H1 (cell line): Measurements from ENCODE around the gene TRIAP1. TPM values are rescaled to one million over a fixed set of nuclear protein-coding genes. Genes with fewer than 3 reads are reported as not detected.

Experiments
- CTCF ChIA-PET: fragments of 300-600 bp; sonication (Branson Sonifier 250); formaldehyde crosslinking; loops from one replicate; lab custom pipeline; 2021; ENCODE audit not compliant: partially characterized antibody; lab: Charles Lee
- POLR2A ChIA-PET: fragments of 300-600 bp; sonication (Branson Sonifier 250); formaldehyde crosslinking; loops from one replicate; lab custom pipeline; 2021; ENCODE audit warnings: inconsistent platforms; ENCODE audit not compliant: partially characterized antibody; lab: Charles Lee
- DNase-seq, 2 experiments: peaks; one replicate each; pipeline versions ENCODE4 v3.0.0 to v3.0.0-alpha.2; 2010 to 2022; ENCODE audit warnings: low spot score in 2 of 2, low read depth in 1 of 2, mixed read lengths in 1 of 2
- FAIRE-seq: peaks from 2 replicates; lab custom pipeline; 2011; peaks lifted over from hg19 to GRCh38; lab: Jason Lieb, UNC
- H2AFZ ChIP-seq: 2 replicates; pipeline ENCODE4 v1.8.1; 2012; ENCODE audit warnings: low read length, inconsistent platforms
- H2AK5ac ChIP-seq: 2 replicates; pipeline ENCODE4 v1.6.1; 2013; ENCODE audit warnings: low read depth, low read length
- H2BK120ac ChIP-seq: replicated peaks from 2 replicates; pipeline ENCODE3; 2013; ENCODE audit warnings: low read depth, low read length, inconsistent platforms
- H2BK12ac ChIP-seq: 2 replicates; pipeline ENCODE4 v1.6.1; 2013; ENCODE audit warnings: low read depth, low read length
- H2BK15ac ChIP-seq: 2 replicates; pipeline ENCODE4 v1.6.1; 2013; ENCODE audit warnings: low read length
- H2BK20ac ChIP-seq: 2 replicates; pipeline ENCODE4 v1.6.1; 2013; ENCODE audit warnings: low read length
- H2BK5ac ChIP-seq: 2 replicates; pipeline ENCODE4 v1.6.1; 2013; ENCODE audit warnings: low read depth, low read length
- H3K14ac ChIP-seq: 2 replicates; pipeline ENCODE4 v1.6.1; 2013; ENCODE audit warnings: inconsistent platforms; ENCODE audit not compliant: insufficient read length
- H3K18ac ChIP-seq: 2 replicates; pipeline ENCODE4 v1.6.1; 2013; ENCODE audit warnings: low read length; ENCODE audit errors: extremely low read depth
- H3K23ac ChIP-seq: 2 replicates; pipeline ENCODE4 v1.6.1; 2013; ENCODE audit warnings: inconsistent platforms; ENCODE audit not compliant: insufficient read length
- H3K23me2 ChIP-seq: 2 replicates; pipeline ENCODE4 v1.6.1; 2013; ENCODE audit warnings: low read depth, low read length
- H3K27ac ChIP-seq: 2 replicates; pipeline ENCODE4 v1.6.1; 2011; ENCODE audit warnings: low read depth, low read length, inconsistent platforms
- H3K27me3 ChIP-seq, 4 experiments: replicated peaks in 1 of 4; 1 replicate in 1 of 4; 2 replicates in 3 of 4; pipeline versions ENCODE4 v1.6.1 to v1.8.1; 2011 to 2013; ENCODE audit warnings: low read length in 3 of 4, mild to moderate bottlenecking in 3 of 4, inconsistent platforms in 2 of 4, mixed read lengths in 2 of 4, moderate library complexity in 1 of 4; ENCODE audit not compliant: control insufficient read depth in 3 of 4, insufficient read depth in 3 of 4; ENCODE audit errors: extremely low read depth in 1 of 4
- H3K36me3 ChIP-seq, 4 experiments: 2 replicates each; pipeline versions ENCODE4 v1.6.1 to v1.8.1; 2011 to 2013; ENCODE audit warnings: mild to moderate bottlenecking in 4 of 4, low read length in 3 of 4, moderate library complexity in 2 of 4, control low read depth in 1 of 4, inconsistent platforms in 1 of 4; ENCODE audit not compliant: insufficient read depth in 4 of 4, control insufficient read depth in 2 of 4
- H3K4ac ChIP-seq: replicated peaks from 2 replicates; pipeline ENCODE3; 2013; ENCODE audit warnings: low read length, low read depth, mixed read lengths, inconsistent platforms; ENCODE audit not compliant: insufficient read length
- H3K4me1 ChIP-seq, 4 experiments: replicated peaks in 1 of 4; 1 replicate in 1 of 4; 2 replicates in 3 of 4; pipeline versions ENCODE4 v1.6.1 to v1.8.1; 2011 to 2013; ENCODE audit warnings: low read length in 3 of 4, inconsistent platforms in 2 of 4, mixed read lengths in 1 of 4; ENCODE audit not compliant: insufficient read depth in 4 of 4, control insufficient read depth in 3 of 4
- H3K4me2 ChIP-seq, 2 experiments: 2 replicates each; pipeline versions ENCODE4 v1.6.1 to v1.8.1; 2011 to 2013; ENCODE audit warnings: low read depth in 2 of 2, low read length in 2 of 2, control low read depth in 1 of 2, inconsistent platforms in 1 of 2, mild to moderate bottlenecking in 1 of 2; ENCODE audit not compliant: insufficient read depth in 1 of 2
- H3K4me3 ChIP-seq, 4 experiments: fragments of 200-600, 300-600 bp in 1 of 4; sonication (generic), shearing (Covaris generic), sonication (Bioruptor Twin) in 1 of 4; 2 replicates each; pipeline versions ENCODE4 v1.5.1 to v1.8.1; 2011 to 2016; ENCODE audit warnings: low read length in 4 of 4, low read depth in 3 of 4, control low read depth in 2 of 4, inconsistent platforms in 2 of 4, mild to moderate bottlenecking in 2 of 4, mixed read lengths in 1 of 4, moderate library complexity in 1 of 4; ENCODE audit not compliant: insufficient read depth in 2 of 4; ENCODE audit errors: extremely low read depth in 1 of 4
- H3K56ac ChIP-seq: replicated peaks from 2 replicates; pipeline ENCODE3; 2013; ENCODE audit warnings: low read depth, mild to moderate bottlenecking, mixed read lengths, low read length, inconsistent platforms; ENCODE audit not compliant: insufficient read length
- H3K79me1 ChIP-seq: 2 replicates; pipeline ENCODE4 v1.6.1; 2013; ENCODE audit warnings: low read depth, low read length, control low read depth
- H3K79me2 ChIP-seq, 2 experiments: 2 replicates each; pipeline versions ENCODE4 v1.6.1 to v1.8.1; 2012 to 2013; ENCODE audit warnings: low read length in 2 of 2, mild to moderate bottlenecking in 2 of 2, inconsistent platforms in 1 of 2; ENCODE audit not compliant: insufficient read depth in 2 of 2, control insufficient read depth in 1 of 2
- H3K9ac ChIP-seq, 4 experiments: replicated peaks in 1 of 4; 1 replicate in 1 of 4; 2 replicates in 3 of 4; pipeline versions ENCODE4 v1.6.1 to v1.8.1; 2011 to 2013; ENCODE audit warnings: low read depth in 3 of 4, low read length in 3 of 4, control low read depth in 2 of 4, mild to moderate bottlenecking in 2 of 4, moderate library complexity in 2 of 4, inconsistent platforms in 1 of 4; ENCODE audit errors: extremely low read depth in 1 of 4
- H3K9me3 ChIP-seq, 2 experiments: 2 replicates each; pipeline versions ENCODE4 v1.6.1 to v1.8.1; 2012 to 2013; ENCODE audit warnings: mild to moderate bottlenecking in 2 of 2, moderate library complexity in 2 of 2, control low read depth in 1 of 2, inconsistent platforms in 1 of 2, low read depth in 1 of 2, low read length in 1 of 2, mixed read lengths in 1 of 2; ENCODE audit not compliant: insufficient read depth in 2 of 2
- H4K20me1 ChIP-seq, 2 experiments: replicated peaks in 1 of 2; 2 replicates each; pipeline versions ENCODE3 to v1.8.1; 2011 to 2013; ENCODE audit warnings: inconsistent platforms in 2 of 2, low read length in 2 of 2, mild to moderate bottlenecking in 1 of 2; ENCODE audit not compliant: insufficient read depth in 2 of 2, control insufficient read depth in 1 of 2
- H4K5ac ChIP-seq: 2 replicates; pipeline ENCODE4 v1.6.1; 2013; ENCODE audit warnings: low read length, low read depth, mixed read lengths, inconsistent platforms; ENCODE audit not compliant: insufficient read length
- H4K8ac ChIP-seq: 2 replicates; pipeline ENCODE4 v1.8.0; 2013; ENCODE audit warnings: mild to moderate bottlenecking, moderate library complexity, low read length, inconsistent platforms; ENCODE audit not compliant: insufficient read depth; ENCODE audit errors: extremely low read depth
- H4K91ac ChIP-seq: replicated peaks from 2 replicates; pipeline ENCODE3; 2013; ENCODE audit warnings: low read length, mixed read lengths, inconsistent platforms; ENCODE audit not compliant: insufficient read length
- ATF2 ChIP-seq: IDR thresholded peaks from 2 replicates; pipeline ENCODE4 v1.6.1; 2012; ENCODE audit warnings: low read length, inconsistent platforms
- BACH1 ChIP-seq: IDR thresholded peaks from 2 replicates; pipeline ENCODE4 v1.6.1; 2012; ENCODE audit warnings: low read length, improper control_type of control experiment
- KDM1A ChIP-seq: fragments of 200-600, 300-600 bp; sonication (generic); IDR thresholded peaks from 2 replicates; pipeline ENCODE4 v1.7.1; 2016; ENCODE audit warnings: mild to moderate bottlenecking, low read length, borderline replicate concordance
- KDM5A ChIP-seq: fragments of 200-600 bp; IDR thresholded peaks from 2 replicates; pipeline ENCODE4 v1.7.1; 2012; ENCODE audit warnings: mild to moderate bottlenecking, low read length, inconsistent platforms, mixed read lengths
- MAX ChIP-seq: IDR thresholded peaks from 2 replicates; pipeline ENCODE4 v1.6.1; 2012; ENCODE audit warnings: inconsistent platforms
- NRF1 ChIP-seq: IDR thresholded peaks from 2 replicates; pipeline ENCODE4 v1.6.1; 2011; ENCODE audit warnings: mild to moderate bottlenecking, low read depth, low read length, improper control_type of control experiment
- POLR2A ChIP-seq, 2 experiments: IDR thresholded peaks; 1 replicate in 1 of 2; 2 replicates in 1 of 2; pipeline ENCODE4 v1.6.1; 2011; ENCODE audit warnings: low read depth in 2 of 2, low read length in 2 of 2, mild to moderate bottlenecking in 2 of 2; ENCODE audit errors: control extremely low read depth in 1 of 2
- SIN3A ChIP-seq, 2 experiments: IDR thresholded peaks in 1 of 2; conservative IDR thresholded peaks in 1 of 2; 2 replicates each; pipeline ENCODE4 v1.6.1; 2011 to 2012; ENCODE audit warnings: low read length in 2 of 2, improper control_type of control experiment in 1 of 2, low read depth in 1 of 2, mild to moderate bottlenecking in 1 of 2
- SIRT6 ChIP-seq: IDR thresholded peaks from one replicate; pipeline ENCODE4 v1.7.1; 2012; ENCODE audit warnings: low read length, inconsistent platforms
- SIX5 ChIP-seq: IDR thresholded peaks from 2 replicates; pipeline ENCODE4 v1.6.1; 2011; ENCODE audit warnings: mild to moderate bottlenecking, low read depth, low read length
- TEAD4 ChIP-seq: IDR thresholded peaks from 2 replicates; pipeline ENCODE4 v1.6.1; 2012; ENCODE audit warnings: low read depth, low read length, inconsistent platforms, mixed read lengths
- WGBS, 2 experiments: shearing (Covaris generic) in 1 of 2; methylation state at CpG; one replicate each; pipeline versions ENCODE4 v1.1.6 to v1.1.7; 2013 to 2015; ENCODE audit warnings: low lambda C conversion rate in 2 of 2, mixed read lengths in 2 of 2, inconsistent platforms in 1 of 2, low coverage in 1 of 2, missing lambda C conversion rate in 1 of 2; ENCODE audit not compliant: insufficient replicate concordance in 2 of 2, insufficient coverage in 1 of 2, insufficient read length in 1 of 2; ENCODE audit errors: extremely low coverage in 1 of 2, missing lambda C conversion rate in 1 of 2; 5-methylcytosine and 5-hydroxymethylcytosine counted together
- polyA plus RNA-seq, 7 experiments: library from polyadenylated mRNA; depleted of rRNA in 3 of 7; stranded (reverse) in 5 of 7; unstranded in 2 of 7; fragments of >200 nt in 5 of 7; fragments of 200-250 nt in 2 of 7; gene quantifications; 1 replicate in 5 of 7; 2 replicates in 1 of 7; 4 replicates in 1 of 7; pipeline versions ENCODE4 v1.2.1 to v1.2.3, GENCODE V29; 2011 to 2013; ENCODE audit warnings: missing spikeins in 2 of 7, mixed read lengths in 2 of 7
- total RNA-seq: library from RNA; stranded (reverse); fragmentation: NEBNext Ultra II Directional; extraction: Animal tissue kit (Norgen Biotek cat#: 25700); gene quantifications from 2 replicates; pipeline ENCODE4 v1.2.1, GENCODE V29; 2021

Gene TRIAP1
- total and polyA plus RNA-seq, 2 of the 8 experiments (the other 6 are each of a cell fraction or from before 2014, with no cell fraction given) = 42.0 to 63.4 TPM

GRCh38 chr12:120453060-120453750, 7.0 kb upstream of the TRIAP1 start:
- H3K4ac ChIP-seq = no peak overlapping the region
- no peak overlapping the region for H3K23ac ChIP-seq
- no peak overlapping the region for H3K27ac ChIP-seq
- H3K79me2 ChIP-seq = peaks cover 0 to 15% of the 10 kb centered on the region in 2 experiments; a peak in 2 of 4 replicates
- H3K4me2 ChIP-seq = no peak overlapping the region
- no peak overlapping the region for H2BK5ac ChIP-seq
- H4K5ac ChIP-seq = no peak overlapping the region
- no peak for DNase-seq
- H3K56ac ChIP-seq = no peak overlapping the region
- H3K23me2 ChIP-seq = no peaks in the 10 kb centered on the region
- H3K79me1 ChIP-seq = no peaks in the 10 kb centered on the region; the same call in 1 of the 2 replicates
- H3K36me3 ChIP-seq = peaks cover 5 to 57% (median 25%) of the 10 kb centered on the region in 4 experiments; a peak in 7 of 8 replicates
- H2BK120ac ChIP-seq = no peak overlapping the region
- no peak overlapping the region for H4K8ac ChIP-seq
- H3K4me3 ChIP-seq = no peak overlapping the region
- H2AK5ac ChIP-seq = no peak overlapping the region
- no peak overlapping the region for H3K14ac ChIP-seq
- H4K91ac ChIP-seq = no peak overlapping the region
- H3K9ac ChIP-seq = no peak overlapping the region; a peak in 1 of 7 replicates
- no peaks in the 10 kb centered on the region for H3K27me3 ChIP-seq
- H3K4me1 ChIP-seq = no peaks in the 10 kb centered on the region; a peak in 1 of 7 replicates
- no peak overlapping the region for H2AFZ ChIP-seq
- no peak overlapping the region for H2BK12ac ChIP-seq
- H2BK15ac ChIP-seq = no peak overlapping the region
- no peak overlapping the region for H2BK20ac ChIP-seq
- peaks cover 2 to 4% of the 10 kb centered on the region in 2 experiments for H4K20me1 ChIP-seq
- 98% methylated on average over 3 of the region's 3 CpGs; no CpG with 5 or more reads in 1 of the 2 experiments for WGBS, 2 experiments
- no peak overlapping the region for H3K18ac ChIP-seq
- ChIA-PET CTCF (interaction anchor here (0.6 to 11.4 kb wide), 15 partner anchors 9 to 347 kb away, joined by 3 to 152 read pairs (median 4); partner anchors contain the start of gene SRSF9), POLR2A (interaction anchor here (0.6 to 19.6 kb wide), 12 partner anchors 10 to 128 kb away, joined by 3 to 365 read pairs (median 4); partner anchors contain the start of gene SRSF9)
- H3K9me3 ChIP-seq = no peaks in the 10 kb centered on the region
- FAIRE-seq = no peak
- TF ChIP-seq SIN3A (conservative IDR thresholded peaks at IDR 0.05 in 1 of 2, IDR thresholded peaks at IDR 0.05 in 1 of 2; ENCODE audit: low read depth in 1 of 2, low read length in 2 of 2) (no peak), BACH1 (no peak), KDM1A (no peak), NRF1 (no peak), MAX (no peak), ATF2 (no peak), KDM5A (no peak), TEAD4 (no peak), SIX5 (no peak), POLR2A (IDR thresholded peaks at IDR 0.05; ENCODE audit: control extremely low read depth in 1 of 2, low read depth in 2 of 2, low read length in 2 of 2) (no peak), SIRT6 (no peak)
